Ovary (tissue), 3 donors: ENCODE data around the gene GOLGA3.

Experiments used
- CTCF ChIP-seq, 3 donors: fragments of 450-650 bp in 2 of 3; fragments of 200-600 bp in 1 of 3; IDR thresholded peaks; one replicate each; pipeline versions ENCODE4 v1.5.1 to v1.8.0; 2016 to 2022; ENCODE audit warnings: antibody characterized with exemption in 3 of 3, mild to moderate bottlenecking in 1 of 3
- EP300 ChIP-seq: sonication (generic); formaldehyde crosslinking; IDR thresholded peaks from one replicate; pipeline ENCODE4 v1.6.1; 2017; ENCODE audit warnings: antibody characterized with exemption
- POLR2A ChIP-seq: fragments of 450-650 bp; IDR thresholded peaks from one replicate; pipeline ENCODE4 v1.6.1; 2017; ENCODE audit warnings: antibody characterized with exemption, mild to moderate bottlenecking, moderate library complexity
- donor health status: DM: no; HTN: no; CAD: no.

DNA sequence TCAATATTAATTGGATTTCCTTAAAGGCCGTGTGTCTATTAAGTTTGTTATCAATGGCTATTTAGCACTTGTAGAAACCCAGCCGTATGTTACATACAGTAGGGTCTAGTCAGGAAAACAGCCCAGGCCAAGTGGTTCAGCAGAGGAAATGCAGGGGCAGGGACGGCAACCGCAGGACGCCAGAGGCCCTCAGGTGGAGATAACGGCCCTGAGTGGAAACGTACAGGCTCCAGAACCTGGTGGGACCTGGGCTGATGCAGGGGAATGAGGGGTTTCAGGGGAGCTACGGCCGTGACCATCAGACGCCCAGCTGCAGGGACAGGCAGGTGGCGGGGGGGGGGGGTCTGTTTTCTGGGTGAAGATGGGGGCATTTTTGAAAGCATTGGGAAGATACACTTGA, 63.3 kb downstream of the GOLGA3 start:
- TF ChIP-seq CTCF (IDR thresholded peaks at IDR 0.05) (no peak), POLR2A (no peak), EP300 (no peak)
